NCI-H69 (cell line): Measurements from ENCODE around the gene MRPL23.
A peak's percentile ranks its signal among the peaks of the same experiment; 100 is the strongest.
"Not testable (repeated sequence)": the region's sequence is repeated elsewhere in the genome, so short reads cannot be mapped to it uniquely, and the experiment has no call there.

Experiments used
- DNase-seq: peaks from one replicate; lab custom pipeline; 2025; lab: John Stamatoyannopoulos, UW

The MRPL23 gene

DNA sequence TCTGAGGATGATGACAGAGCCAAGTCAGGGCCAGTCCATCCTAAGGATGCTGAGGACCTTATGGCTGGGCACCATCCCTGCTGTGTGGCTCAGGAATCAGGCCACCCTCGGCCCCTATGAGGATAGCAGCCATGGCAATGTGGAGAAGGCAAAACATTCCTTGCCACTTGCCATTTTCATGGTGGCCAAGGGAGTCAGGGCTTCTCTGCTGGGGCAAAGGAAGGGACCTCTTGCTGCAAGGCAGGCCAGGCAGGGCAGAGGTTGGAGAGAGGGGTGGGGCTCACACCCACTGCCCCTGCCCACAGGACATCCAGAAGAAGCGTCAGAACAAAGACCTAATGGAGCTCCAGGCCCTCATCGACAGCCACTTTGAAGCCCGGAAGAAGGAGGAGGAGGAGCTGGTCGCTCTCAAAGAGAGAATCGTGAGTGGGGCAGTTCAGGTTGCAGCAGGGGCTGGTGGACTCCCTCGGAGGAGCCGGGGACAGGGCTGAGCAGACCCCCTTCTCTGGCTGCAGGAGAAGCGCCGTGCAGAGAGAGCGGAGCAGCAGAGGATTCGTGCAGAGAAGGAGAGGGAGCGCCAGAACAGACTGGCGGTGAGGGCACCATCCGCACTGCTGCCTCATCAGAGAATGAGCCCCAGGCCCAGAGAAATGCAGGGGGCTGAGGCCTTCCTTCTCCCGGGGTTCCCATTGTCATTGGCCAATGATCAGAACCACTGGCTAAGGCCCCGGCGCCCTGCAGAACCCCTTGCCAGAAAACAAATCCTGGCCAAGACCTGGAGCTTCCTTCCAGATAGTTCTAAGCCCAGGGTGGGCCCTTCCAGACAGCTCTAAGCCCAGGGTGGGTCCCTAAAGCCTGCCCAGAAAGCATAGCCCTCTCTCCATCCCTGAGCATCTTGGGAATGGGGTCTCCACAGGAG lies 13.5 kb upstream of the MRPL23 start:
- DNase-seq = no peak

DNA sequence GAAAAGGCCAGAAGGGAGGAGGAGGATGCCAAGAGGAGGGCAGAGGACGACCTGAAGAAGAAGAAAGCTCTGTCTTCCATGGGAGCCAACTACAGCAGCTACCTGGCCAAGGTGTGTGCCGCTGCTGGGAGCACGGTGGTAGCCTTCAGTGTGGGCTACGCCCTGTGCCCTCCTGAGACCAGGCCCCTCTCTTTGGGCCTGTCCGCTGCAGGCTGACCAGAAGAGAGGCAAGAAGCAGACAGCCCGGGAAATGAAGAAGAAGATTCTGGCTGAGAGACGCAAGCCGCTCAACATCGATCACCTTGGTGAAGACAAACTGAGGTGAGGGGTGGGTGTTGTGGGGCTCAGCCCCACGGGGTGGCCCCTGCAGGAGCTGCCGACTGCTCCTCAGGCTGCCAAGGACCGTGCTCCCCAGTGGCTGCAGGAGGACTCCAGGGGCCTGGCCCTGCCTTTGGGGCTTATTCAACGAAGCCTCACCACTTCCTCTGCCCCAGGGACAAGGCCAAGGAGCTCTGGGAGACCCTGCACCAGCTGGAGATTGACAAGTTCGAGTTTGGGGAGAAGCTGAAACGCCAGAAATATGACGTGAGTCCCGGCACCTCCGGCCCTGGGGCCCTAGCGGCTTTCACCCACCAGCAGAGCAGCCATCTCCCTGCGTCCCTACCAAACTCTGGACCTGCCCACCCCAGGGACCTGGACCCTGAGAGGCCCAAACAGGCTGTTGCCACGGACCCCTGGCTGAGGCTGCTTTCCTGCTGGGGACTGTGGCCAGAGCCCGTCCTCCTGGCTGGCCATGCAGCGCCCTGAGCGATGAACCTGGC lies 12.6 kb upstream of the MRPL23 start:
- no peak for DNase-seq

DNA sequence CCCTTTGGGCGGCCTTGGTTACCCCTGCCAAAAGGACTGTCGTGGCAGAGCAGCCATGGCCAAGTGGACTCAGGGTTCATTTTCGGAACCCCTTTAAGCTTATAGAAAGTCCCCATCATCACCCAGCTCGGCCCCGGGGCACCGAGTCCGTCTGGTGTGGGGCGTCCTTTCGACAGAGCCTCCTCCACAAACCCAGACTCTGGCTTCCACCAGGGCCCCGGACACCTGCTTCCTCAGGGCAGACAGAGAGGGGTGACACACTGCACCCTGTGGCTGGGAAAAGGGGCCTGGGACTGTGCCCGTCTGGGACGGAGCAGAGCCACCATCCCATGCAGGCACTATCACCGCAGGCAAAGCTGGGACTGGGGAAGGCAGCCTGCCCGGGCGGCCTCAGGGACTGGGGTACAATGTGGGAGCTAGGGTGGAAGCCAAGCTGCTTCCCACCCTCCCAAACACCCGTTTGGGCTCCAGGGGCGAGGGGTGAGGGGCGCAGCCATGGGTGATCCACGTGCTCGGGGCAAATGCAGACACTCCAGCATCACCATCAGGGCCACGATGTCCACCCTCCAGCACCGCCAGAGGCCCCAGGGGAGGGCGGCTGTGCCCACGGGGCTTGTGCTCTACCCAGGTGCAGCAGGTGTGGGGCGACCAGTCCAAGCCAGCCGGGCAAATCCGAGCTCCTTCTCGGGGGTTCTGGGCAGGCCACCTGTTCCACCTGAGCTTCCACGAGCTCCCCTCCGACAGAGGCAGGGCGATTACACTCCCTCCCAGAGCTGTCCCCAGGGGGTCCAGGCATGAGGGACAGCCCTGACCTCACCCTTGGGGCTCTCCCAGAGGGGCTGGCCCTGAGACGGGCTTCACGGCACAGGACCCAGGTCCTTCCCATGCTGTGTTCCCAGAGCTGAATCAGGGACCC lies 11.7 kb upstream of the MRPL23 start:
- DNase-seq = no peak

DNA sequence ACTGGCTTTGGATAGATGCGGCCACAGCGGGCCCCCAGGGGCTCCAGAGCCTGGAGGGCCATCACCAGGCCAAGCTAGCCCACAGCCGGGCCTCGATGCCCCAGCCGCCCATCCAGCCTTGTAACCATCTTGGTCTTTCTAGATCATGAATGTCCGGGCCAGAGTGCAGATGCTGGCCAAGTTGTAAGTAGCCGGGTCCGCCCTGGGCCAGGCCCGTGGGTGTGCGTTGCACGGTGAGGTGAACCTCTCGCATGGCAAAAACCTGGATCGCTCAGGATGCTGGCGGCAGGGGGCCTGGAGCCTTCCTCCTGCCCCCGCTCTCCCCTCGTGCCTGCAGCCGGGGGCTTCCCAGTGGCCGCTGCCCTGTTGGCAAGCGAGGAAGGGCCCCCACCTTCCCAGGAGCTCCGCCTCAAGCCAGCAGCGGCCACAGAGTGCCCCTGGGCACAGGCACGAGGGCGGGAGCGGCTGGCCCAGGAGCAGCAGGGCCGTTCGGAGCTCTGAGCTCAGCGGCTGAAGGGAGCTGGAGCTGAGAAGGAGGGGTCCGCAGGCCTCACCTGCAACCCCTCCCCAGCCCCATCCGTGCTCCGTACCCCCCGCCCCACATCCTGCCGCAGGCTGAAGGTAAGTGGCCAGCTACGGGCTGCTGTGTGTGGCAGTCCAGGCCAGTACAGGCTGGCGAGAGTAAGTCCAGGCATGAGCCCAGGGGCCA lies 10.9 kb upstream of the MRPL23 start:
- no peak for DNase-seq

DNA sequence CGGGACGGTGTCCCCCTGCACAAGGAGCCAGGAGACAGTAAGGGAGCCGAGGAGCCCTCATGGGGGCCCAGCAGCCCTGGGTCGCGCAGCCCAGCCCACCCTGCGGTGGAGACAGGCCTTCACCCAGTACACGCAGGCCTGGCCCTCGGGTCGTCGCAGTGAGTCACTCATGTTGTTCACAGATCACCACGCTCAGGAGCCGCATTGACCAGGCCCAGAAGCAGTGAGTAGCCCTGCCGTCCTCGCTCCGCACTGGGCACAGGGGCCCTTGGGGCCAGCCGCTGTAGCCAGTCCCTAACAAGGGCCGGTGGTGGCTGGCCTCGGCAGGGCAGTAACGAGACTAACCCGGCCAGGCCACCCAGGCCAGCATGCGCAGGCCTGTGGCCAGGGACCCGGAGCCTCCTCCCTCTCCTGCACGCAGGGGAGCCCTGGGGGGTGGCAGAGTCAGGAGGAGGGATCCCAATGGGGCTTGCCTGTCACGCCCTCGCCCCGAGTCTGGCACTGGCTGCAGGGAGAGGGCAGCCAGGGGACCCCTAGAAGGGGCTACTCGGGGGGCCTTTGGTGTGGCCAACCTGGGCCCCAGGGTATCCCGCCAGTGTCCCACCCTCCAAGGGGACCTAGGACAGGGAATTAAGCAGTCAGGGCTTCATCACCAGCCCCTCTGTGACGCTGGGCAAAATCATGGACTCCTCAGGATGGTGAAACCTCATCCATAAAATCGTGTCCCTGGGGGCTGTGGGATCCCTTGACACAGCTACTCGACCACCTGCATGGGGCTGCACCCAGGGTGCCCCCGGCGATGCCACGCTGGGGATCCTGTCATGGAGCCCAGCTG lies 10.1 kb upstream of the MRPL23 start:
- no peak for DNase-seq

DNA sequence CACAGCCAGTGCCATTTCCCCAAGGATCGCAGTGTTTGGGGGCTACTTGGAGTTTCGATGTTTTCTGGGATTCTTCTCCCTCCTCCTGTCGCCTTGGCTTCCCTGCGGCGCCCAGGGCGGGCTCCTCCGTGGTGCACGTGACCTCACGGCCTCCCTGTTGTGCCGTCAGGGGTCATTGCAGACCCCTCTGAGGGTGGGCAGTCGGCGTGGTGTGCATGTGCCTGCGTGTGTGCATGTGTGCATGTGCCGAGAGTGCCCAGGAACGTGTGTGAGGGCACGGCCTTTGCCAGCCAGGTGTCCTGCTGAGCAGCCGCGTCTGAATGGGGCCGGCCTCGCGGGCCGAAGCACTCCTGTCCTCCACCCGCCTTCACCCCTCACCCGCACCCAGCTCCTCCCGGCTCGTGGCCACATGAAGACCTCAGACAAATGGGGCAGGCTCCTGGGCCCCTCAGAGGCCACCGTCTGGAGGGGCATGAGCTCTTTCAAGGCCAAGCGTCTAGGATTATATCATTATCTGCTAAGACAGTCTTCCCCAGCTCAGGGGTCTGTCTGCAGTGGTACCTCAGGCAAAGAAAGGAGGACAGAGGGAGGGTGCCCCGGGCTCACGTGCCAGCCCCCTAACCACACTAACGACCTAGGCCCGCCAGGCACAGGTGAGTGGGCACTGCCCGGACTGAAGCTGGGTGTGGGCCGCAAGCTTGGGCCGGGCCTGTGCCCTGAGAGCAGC lies 9.4 kb upstream of the MRPL23 start:
- no peak for DNase-seq

DNA sequence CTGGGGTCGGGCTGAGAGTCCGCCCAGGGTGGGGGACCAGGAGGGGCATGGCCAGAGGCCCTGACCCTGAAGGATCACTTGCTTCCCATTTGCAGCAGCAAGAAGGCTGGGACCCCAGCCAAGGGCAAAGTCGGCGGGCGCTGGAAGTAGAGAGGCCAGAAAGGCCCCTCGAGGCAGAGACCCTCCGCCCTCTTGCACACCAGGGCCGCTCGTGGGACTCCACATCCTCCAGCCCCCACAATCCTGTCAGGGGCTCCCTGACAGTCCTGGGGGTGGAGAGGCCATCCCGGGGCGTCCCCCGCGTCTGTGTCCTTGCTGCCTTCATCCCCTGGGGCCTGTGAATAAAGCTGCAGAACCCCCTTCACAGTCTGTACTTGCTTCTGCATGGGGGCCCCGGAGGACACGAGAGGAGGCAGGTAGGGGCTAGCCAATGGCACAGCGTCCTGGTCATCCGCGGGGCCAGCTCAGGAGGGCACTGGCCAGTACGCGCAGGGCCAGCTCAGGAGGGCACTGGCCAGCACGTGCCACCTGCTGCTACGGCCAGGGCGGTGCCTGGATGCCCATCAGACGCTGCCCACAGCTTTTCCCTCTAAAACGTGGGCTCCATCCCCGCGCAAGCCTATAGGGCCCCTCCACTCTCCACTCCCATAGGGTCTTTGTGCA lies 8.7 kb upstream of the MRPL23 start:
- DNase-seq = no peak

DNA sequence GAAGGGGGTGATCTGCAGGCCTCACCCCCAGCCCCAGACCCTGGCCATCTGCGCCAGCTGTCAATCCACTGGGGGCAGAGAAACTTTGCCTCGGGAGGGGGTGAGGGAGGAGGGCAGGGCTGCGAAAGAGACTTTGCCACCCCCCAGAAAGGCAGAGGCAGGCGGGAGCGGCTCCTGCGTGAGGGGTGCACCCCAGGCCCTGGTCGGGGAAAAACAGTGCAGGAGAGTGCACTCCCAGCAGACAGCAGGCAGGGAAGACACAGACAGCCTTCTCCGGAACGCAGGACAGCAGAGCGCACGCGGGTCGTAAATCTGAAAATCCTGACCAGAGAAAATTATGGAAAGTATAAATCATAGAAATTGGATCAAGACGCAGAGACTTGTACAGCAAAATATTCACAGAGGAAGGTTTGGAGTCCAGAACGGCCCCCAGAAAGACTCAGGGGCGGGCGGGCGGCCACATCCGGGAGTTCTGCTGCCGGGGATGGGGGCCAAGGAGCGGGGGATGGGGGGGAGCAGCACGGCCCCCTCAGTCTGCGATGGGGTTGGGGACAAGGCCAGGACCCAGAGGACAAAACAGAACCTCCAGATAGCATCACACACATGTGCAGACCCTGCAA lies 8.0 kb upstream of the MRPL23 start:
- no peak for DNase-seq

DNA sequence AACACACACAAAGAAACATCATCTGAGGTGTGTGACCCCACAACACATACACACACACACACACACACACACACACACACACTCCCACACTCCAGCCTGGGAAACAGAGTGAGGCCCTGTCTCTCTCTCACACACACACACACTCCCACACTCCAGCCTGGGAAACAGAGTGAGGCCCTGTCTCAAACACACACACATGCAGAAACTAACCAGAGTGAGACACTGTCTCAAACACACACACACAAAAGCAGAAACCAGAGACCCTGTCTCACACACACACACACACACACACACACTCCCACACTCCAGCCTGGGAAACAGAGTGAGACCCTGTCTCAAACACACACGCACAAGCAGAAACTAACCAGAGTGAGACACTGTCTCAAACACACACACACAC lies 7.3 kb upstream of the MRPL23 start:
- not testable (repeated sequence) for DNase-seq

DNA sequence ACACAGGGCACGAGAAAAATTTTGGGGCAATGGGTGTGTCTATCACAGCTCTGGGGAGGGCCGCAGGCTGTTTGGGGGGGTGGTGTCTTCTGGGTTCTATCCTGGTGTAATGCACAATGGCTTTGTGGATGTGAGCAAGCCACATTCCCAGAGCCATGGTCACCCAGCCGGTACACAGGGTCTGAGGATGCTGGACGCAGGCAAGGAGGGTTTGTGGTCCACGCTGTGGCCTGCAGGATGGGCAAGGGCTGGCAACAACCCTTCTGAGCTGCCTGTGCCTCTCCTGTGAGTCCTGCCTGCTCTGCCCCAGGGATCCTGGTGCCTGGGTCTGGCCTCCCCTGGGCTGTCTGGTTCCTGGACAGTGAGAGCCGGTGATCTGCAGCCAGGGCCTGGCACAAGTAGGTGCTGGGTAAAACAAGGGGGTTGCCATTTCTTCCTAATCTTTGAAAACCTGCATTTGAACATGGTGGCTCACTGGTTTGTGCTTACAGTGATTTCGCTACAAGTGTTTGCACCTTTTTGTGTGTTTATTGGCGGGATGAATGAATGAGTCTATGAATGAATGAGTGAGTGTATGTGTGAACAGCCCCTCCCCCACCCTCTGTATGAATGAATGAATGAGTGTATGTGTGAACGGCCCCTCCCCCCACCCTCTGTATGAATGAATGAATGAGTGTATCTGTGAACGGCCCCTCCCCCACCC lies 4.4 kb upstream of the MRPL23 start:
- DNase-seq = no peak

DNA sequence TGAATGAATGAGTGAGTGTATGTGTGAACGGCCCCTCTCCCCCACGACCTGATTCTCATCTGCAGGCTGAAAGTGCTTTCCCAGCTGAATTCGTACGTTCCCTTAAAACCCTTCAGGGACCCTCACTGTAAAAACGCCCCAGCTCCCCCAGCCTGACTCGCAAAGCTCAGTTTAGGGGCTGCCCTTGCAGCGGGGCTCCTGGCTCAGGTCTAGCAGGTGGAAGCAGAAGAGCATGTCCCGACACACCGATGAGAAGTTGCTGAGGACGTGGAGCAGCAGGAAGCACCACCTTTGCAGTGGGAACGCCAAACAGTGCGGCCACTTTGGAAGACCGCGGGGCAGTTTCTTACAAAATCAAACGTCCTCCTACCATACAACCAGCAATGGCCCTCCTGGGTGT lies 3.6 kb upstream of the MRPL23 start:
- no peak for DNase-seq

DNA sequence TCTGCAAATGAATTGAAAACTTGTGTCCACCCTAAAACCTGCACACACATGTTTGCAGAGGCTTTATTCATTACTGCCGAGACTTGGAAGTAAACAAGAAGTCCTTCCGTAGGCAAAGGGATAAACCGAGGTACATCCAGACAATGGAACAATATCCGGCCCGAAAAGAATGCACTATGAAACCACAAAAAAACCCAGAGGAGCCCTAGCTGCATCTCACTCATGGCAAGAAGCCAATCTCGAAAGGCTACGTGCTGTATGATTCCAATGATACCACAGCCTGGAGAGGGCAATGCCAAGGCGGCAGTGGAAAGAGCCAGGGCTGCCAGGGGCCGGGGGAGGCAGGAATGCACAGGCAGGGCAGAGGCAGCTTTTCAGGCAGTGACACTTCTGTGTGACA lies 3.2 kb upstream of the MRPL23 start:
- DNase-seq = peak; percentile 21

DNA sequence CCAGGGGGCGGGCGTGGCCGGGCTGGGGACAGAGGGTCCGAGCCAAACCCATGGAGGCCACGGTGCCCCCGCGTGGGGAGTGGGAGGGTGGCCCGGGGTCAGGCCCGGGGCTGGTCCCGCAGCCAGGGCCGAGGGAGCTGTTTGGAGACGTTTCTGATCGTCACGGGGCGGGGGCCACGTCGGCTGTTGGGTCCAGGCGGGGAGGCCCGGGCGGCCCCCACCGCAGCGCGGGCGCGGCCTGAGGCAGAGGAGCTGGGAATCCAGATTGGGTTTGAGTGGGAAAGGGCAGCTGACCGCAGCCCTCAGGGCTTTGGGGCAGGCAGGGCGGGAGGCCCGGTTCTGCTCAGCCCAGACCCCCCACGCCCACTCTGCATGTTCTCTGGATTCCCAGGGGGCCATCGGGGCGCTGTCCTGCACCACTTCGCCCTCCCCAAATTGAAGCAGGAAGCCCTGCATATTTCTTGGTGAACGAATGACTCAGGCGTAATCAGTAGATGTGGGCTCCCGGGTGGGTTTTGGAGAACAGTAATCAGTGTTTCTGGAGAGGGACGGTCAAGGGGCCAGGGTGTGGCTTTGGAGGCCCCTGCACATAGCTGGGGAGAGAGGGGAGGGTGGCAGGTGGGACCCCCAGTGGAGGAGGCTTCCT lies 583 bp downstream of the MRPL23 start:
- DNase-seq = no peak

DNA sequence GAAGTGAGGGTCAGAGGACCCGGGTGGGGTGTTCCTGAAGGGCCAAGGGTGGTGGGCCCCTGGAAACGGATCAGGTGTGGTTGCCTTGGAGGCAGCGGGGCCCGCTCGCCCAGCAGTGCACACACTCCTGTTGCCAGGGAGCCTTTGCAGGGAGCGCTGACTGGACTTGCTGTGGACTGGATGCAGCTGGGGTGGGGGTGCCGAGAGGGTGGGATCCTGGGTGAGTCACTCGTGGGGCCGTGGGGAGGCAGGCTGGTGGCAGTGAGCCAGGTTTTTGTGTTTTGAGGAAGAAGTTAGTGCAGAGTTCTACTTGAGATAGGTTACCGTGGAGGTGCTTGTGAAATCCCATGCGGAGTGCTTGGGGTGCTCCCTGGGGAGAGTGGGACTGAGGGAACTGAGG lies 1.3 kb downstream of the MRPL23 start:
- DNase-seq = no peak

DNA sequence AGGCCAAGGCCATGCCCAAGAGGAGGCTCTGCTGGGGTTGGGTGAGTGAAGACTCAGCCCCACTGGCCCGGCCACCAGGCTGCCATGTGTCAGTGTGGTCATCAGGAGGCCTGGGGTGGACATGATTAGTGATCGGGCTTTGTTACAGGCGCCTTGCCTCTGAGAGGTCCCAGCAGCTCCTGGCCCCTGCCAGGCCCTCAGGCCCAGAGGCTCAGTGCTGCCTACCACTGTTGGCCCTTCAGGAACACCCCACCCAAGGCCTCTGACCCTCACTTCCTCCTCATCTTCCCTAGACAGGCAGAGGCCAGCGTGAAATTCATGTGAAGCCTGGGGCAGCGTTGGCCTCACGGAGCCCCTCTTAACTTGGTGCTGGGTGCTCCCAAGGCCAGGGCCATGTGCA lies 2.2 kb downstream of the MRPL23 start:
- DNase-seq = no peak

DNA sequence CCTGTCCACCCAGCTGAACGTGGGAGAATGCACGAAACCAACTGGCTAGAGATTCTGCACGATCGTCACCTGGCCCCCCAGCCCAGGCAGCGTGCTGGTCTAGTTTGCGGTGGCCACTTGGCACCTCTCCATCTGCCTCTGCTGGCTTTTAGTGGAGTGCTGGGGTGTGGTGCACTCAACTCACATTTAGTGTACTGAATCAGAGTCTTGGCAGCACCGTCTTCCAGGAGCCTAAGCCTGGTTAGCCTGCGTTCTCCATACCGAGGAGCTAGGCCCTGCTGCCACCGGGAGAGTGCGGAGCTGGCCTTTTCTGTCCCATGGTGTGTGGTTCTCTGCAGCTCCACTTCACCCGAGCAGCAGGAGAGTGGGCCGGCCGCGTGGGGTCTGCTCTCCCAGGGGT lies 2.8 kb downstream of the MRPL23 start:
- DNase-seq = no peak

DNA sequence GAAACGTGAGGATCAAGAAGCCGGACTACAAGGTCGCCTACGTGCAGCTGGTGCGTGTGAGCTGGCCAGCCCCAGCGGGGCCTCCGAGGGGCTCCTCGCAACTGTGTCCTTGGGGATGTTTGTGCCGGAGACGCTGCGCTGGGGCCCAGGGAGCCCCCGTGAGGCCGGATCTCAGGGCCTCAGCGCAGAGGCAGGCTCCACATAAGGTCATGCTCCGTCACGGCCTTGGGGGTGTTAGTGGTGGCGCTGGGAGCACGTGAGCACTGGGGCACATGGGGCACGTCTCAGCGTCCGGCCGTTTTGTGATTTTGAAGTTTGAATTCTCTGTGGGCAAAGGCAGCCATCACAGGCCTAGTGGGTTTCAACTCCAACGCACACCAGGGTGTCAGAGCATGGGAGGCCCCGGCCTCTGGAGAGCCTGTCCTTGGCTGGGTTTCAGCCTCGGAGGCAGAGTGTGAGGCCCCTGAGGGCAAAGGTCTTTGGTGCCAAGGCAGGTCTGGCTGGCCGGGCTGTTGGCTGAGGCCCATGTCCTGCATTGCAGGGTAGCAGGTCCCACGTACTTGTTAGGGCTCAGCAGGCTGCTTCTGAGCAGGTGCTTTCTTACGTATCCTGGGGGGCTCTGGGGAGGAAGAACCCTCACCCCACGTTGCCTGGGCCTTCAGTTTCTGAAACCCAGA lies 5.8 kb downstream of the MRPL23 start:
- DNase-seq = no peak
